GM20431 (cell line): Measurements from ENCODE around the gene PPP1R12B.
"Not testable (repeated sequence)": the region's sequence is repeated elsewhere in the genome, so short reads cannot be mapped to it uniquely, and the experiment has no call there.

ENCODE experiments used
- in situ Hi-C: fragments of 300-500 bp; cut with MseI, MboI; formaldehyde crosslinking; loops from one replicate; pipeline ENCODE4 v1.15.0; 2020; ENCODE audit warnings: low sequenced_read_pairs; ENCODE audit not compliant: unreplicated experiment

The PPP1R12B gene

GRCh38 chr1:202571719-202572339, 223.3 kb downstream of the PPP1R12B start:
- in situ Hi-C loops = no loop called here

- in situ Hi-C loops = no loop called here
These were observed 224.4 kb downstream of the PPP1R12B start for GRCh38 chr1:202572867-202573266.

GRCh38 chr1:202575918-202576653, 227.6 kb downstream of the PPP1R12B start:
- in situ Hi-C loops = no loop called here

GRCh38 chr1:202576816-202577215, 228.3 kb downstream of the PPP1R12B start:
- in situ Hi-C loops = no loop called here

- in situ Hi-C loops = no loop called here
These were observed 228.9 kb downstream of the PPP1R12B start for GRCh38 chr1:202577381-202577780.

GRCh38 chr1:202578001-202578504, 229.6 kb downstream of the PPP1R12B start:
- in situ Hi-C loops = no loop called here

- in situ Hi-C loops = no loop called here
These were observed 230.1 kb downstream of the PPP1R12B start for GRCh38 chr1:202578565-202578964.

GRCh38 chr1:202579806-202580205, 231.3 kb downstream of the PPP1R12B start:
- in situ Hi-C loops = no loop called here

GRCh38 chr1:202580619-202581018, 232.1 kb downstream of the PPP1R12B start:
- in situ Hi-C loops = no loop called here

- in situ Hi-C loops = not testable (repeated sequence)
These were observed 233.9 kb downstream of the PPP1R12B start for GRCh38 chr1:202582350-202582749.

- in situ Hi-C loops = no loop called here
These were observed 236.4 kb downstream of the PPP1R12B start for GRCh38 chr1:202584707-202585589.

GRCh38 chr1:202585590-202585933, 237.1 kb downstream of the PPP1R12B start:
- in situ Hi-C loops = no loop called here

GRCh38 chr1:202586018-202586821, 237.7 kb downstream of the PPP1R12B start:
- in situ Hi-C loops = no loop called here

GRCh38 chr1:202586871-202587270, 238.4 kb downstream of the PPP1R12B start:
- in situ Hi-C loops = no loop called here

- in situ Hi-C loops = no loop called here
These were observed 239.5 kb downstream of the PPP1R12B start for GRCh38 chr1:202587859-202588485.

- in situ Hi-C loops = no loop called here
These were observed 240.1 kb downstream of the PPP1R12B start for GRCh38 chr1:202588503-202589189.

GRCh38 chr1:202589190-202589930, 240.9 kb downstream of the PPP1R12B start:
- in situ Hi-C loops = no loop called here

GRCh38 chr1:202590126-202590525, 241.6 kb downstream of the PPP1R12B start:
- in situ Hi-C loops = no loop called here
